HepG2 (cell line): Measurements from ENCODE around the gene HDLBP. TPM values are rescaled to one million over a fixed set of nuclear protein-coding genes. Genes with fewer than 3 reads are reported as not detected.

ENCODE experiments used
- ARID4A ChIP-seq: sonication (generic); formaldehyde crosslinking; IDR thresholded peaks from 2 replicates; pipeline ENCODE4 v1.5.0; 2020; ENCODE audit warnings: mild to moderate bottlenecking, missing genetic modification reagents, borderline replicate concordance
- DRAP1 ChIP-seq: IDR thresholded peaks from 2 replicates; pipeline ENCODE4 v1.6.1; 2016; ENCODE audit warnings: missing genetic modification reagents, missing compliant biosample characterization
- FOXO4 ChIP-seq: sonication (generic); formaldehyde crosslinking; conservative IDR thresholded peaks from 2 replicates; pipeline ENCODE4 v1.8.1; 2023; ENCODE audit warnings: missing genetic modification reagents
- SMAD3 ChIP-seq: sonication (generic); formaldehyde crosslinking; IDR thresholded peaks from 2 replicates; pipeline ENCODE4 v1.4.0; 2020; ENCODE audit warnings: missing genetic modification reagents
- TOPORS ChIP-seq: sonication (generic); formaldehyde crosslinking; IDR thresholded peaks from 2 replicates; pipeline ENCODE4 v1.8.0; 2023; ENCODE audit warnings: mild to moderate bottlenecking, missing genetic modification reagents
- ZBTB49 ChIP-seq: sonication (generic); formaldehyde crosslinking; IDR thresholded peaks from 2 replicates; pipeline ENCODE4 v1.4.0; 2020; ENCODE audit warnings: missing genetic modification reagents, borderline replicate concordance
- ZKSCAN5 ChIP-seq: sonication (generic); formaldehyde crosslinking; IDR thresholded peaks from 2 replicates; pipeline ENCODE4 v1.5.1; 2020; ENCODE audit warnings: mild to moderate bottlenecking, missing genetic modification reagents
- ZNF136 ChIP-seq: sonication (generic); formaldehyde crosslinking; IDR thresholded peaks from 2 replicates; pipeline ENCODE4 v1.8.1; 2022; ENCODE audit warnings: low read depth, mild to moderate bottlenecking, moderate library complexity, missing genetic modification reagents
- ZNF678 ChIP-seq: sonication (generic); formaldehyde crosslinking; IDR thresholded peaks from 2 replicates; pipeline ENCODE4 v1.4.0; 2020; ENCODE audit warnings: mild to moderate bottlenecking, missing genetic modification reagents
- ZNF773 ChIP-seq: sonication (generic); formaldehyde crosslinking; IDR thresholded peaks from 2 replicates; pipeline ENCODE4 v1.4.0; 2020; ENCODE audit warnings: missing genetic modification reagents, borderline replicate concordance
- ZNF816 ChIP-seq: sonication (generic); formaldehyde crosslinking; IDR thresholded peaks from 2 replicates; pipeline ENCODE4 v1.8.0; 2022; ENCODE audit warnings: missing genetic modification reagents, mild to moderate bottlenecking, borderline replicate concordance
- polyA plus RNA-seq, 8 experiments: library from polyadenylated mRNA; depleted of rRNA in 3 of 8; stranded (reverse) in 7 of 8; unstranded in 1 of 8; fragments of >200 nt; fragmentation: Illumina TruSeq in 4 of 8; extraction: Trizol in 4 of 8; gene quantifications; 2 replicates each; pipeline versions ENCODE4 v1.2.1 to v1.2.3, GENCODE V29; 2011 to 2016; ENCODE audit warnings: low read depth in 4 of 8, missing spikeins in 1 of 8, mixed read lengths in 1 of 8; ENCODE audit not compliant: insufficient read depth in 1 of 8
- total RNA-seq, 5 experiments: library from RNA; depleted of rRNA; stranded (reverse); fragments of >200 nt; fragmentation: Illumina TruSeq; extraction: Trizol; gene quantifications; 2 replicates each; pipeline ENCODE4 v1.2.3, GENCODE V29; 2016; ENCODE audit warnings: low read depth in 1 of 5
- TF ChIP-seq, protein P1 (sequence below): sonication (generic); formaldehyde crosslinking; IDR thresholded peaks from 2 replicates; pipeline ENCODE4 v1.4.0; 2020; ENCODE audit warnings: mild to moderate bottlenecking, missing genetic modification reagents, borderline replicate concordance

Gene HDLBP
- total and polyA plus RNA-seq, 2 of the 13 experiments (the other 11 are each of a cell fraction or from before 2014, with no cell fraction given): 464 to 707 TPM

DNA sequence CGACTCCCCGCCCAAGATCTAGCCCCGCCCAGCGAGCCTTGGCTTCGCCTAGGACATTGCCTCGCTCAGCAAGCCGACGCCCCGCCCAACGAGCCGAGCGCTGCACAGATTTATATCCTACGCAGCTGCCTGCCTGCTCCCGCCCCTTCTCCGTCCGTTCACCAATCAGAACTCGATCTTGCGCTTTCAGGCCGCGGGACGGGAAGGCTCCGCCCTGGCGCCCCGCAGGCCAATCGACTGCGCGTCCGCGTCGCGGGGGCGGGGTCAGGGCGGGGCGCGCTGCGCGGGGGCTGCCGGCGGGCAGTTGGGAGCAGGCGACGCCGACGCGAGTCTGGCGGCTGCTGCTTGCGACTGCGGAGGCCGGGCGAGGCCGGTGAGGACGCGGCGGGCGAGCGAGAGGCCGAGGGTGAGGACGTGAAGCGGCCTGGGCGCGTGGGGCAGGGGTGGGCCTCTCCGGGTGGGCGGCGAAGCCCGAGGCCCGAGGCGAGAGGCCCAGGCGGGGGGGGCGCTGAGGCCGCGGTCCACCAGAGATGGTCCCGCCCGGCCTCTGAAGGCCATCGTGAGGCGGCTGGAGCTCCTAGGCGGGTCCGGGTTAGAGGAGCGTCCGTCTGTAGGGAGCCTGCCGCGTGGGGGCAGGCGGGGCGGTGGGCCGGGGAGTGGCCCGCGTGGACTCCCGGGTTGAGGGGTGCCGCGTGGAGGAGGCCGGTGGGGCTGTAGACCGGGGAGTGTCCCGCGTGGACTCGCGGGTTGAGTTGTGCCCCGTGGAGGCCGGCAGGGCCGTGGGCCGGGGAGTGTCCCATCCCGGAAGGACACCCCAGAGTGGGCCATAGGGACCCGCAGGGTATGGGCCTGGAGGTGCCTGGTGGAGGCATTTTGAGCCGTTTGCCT, 40.8 kb upstream of the HDLBP start, which contains the start of gene FARP2 (continued):
- TF ChIP-seq, protein P1, sequence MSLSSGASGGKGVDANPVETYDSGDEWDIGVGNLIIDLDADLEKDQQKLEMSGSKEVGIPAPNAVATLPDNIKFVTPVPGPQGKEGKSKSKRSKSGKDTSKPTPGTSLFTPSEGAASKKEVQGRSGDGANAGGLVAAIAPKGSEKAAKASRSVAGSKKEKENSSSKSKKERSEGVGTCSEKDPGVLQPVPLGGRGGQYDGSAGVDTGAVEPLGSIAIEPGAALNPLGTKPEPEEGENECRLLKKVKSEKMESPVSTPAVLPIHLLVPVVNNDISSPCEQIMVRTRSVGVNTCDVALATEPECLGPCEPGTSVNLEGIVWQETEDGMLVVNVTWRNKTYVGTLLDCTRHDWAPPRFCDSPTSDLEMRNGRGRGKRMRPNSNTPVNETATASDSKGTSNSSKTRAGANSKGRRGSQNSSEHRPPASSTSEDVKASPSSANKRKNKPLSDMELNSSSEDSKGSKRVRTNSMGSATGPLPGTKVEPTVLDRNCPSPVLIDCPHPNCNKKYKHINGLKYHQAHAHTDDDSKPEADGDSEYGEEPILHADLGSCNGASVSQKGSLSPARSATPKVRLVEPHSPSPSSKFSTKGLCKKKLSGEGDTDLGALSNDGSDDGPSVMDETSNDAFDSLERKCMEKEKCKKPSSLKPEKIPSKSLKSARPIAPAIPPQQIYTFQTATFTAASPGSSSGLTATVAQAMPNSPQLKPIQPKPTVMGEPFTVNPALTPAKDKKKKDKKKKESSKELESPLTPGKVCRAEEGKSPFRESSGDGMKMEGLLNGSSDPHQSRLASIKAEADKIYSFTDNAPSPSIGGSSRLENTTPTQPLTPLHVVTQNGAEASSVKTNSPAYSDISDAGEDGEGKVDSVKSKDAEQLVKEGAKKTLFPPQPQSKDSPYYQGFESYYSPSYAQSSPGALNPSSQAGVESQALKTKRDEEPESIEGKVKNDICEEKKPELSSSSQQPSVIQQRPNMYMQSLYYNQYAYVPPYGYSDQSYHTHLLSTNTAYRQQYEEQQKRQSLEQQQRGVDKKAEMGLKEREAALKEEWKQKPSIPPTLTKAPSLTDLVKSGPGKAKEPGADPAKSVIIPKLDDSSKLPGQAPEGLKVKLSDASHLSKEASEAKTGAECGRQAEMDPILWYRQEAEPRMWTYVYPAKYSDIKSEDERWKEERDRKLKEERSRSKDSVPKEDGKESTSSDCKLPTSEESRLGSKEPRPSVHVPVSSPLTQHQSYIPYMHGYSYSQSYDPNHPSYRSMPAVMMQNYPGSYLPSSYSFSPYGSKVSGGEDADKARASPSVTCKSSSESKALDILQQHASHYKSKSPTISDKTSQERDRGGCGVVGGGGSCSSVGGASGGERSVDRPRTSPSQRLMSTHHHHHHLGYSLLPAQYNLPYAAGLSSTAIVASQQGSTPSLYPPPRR (CRISPR knock-in tag): no peak
- TF ChIP-seq ARID4A (CRISPR knock-in tag) (peak; percentile 87; the same call in 1 of the 2 replicates), ZKSCAN5 (CRISPR knock-in tag) (no peak), ZNF136 (no peak), ZBTB49 (no peak), ZNF773 (peak; percentile 56; the same call in 1 of the 2 replicates), DRAP1 (CRISPR knock-in tag) (peak; percentile 92), ZNF678 (peak; percentile 61; the same call in 1 of the 2 replicates), FOXO4 (CRISPR knock-in tag) (no peak), ZNF816 (peak; percentile 90), SMAD3 (CRISPR knock-in tag) (no peak), TOPORS (CRISPR knock-in tag) (peak; percentile 47; the same call in 1 of the 2 replicates)
